ENCODE measurements around the gene GABPB1.
A peak's percentile ranks its signal among the peaks of the same experiment; 100 is the strongest.

The GABPB1 gene

DNA sequence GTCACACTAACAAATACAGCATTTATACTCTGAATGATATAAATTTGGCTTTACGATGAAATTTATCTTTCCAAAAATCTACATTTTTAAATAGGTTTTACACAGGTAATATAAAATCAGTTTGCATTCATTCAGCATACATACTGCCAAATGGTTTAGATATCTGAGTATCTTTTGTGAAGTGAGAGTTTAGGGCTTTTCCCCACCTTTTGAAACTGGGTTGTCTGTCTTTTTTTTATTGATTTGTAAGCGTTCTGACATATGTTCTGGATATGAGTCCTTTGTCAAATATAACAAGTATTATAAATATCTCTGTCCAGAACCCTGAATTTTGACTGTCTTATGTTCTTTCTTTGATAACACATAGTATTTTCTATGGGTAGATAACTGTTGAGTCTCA, 42.4 kb downstream of the GABPB1 start:
- DNase-seq, result no peak
- Histone ChIP-seq H3K36me3 (ENCODE audit: control insufficient read depth in 4 of 4, insufficient read depth in 4 of 4, low read length in 3 of 4) (peaks cover 5 to 11% (median 8%) of the 10 kb centered on the region in 4 experiments), H3K4me3 (ENCODE audit: control insufficient read depth in 1 of 7, extremely low read depth in 1 of 7, insufficient read depth in 4 of 7, low read depth in 2 of 7, low read length in 6 of 7) (no peak overlapping the region), H3K27ac (ENCODE audit: insufficient read depth in 1 of 2, low read depth in 1 of 2, low read length in 2 of 2, poor library complexity in 1 of 2, severe bottlenecking in 2 of 2) (no peak overlapping the region), H3K27me3 (replicated peaks in 2 of 5; ENCODE audit: control insufficient read depth in 4 of 5, insufficient read depth in 5 of 5, low read length in 4 of 5) (no peaks in the 10 kb centered on the region), H3K4me1 (ENCODE audit: control extremely low read depth in 1 of 4, control insufficient read depth in 4 of 4, insufficient read depth in 4 of 4, low read length in 3 of 4) (peaks cover 0 to 2% (median 0%) of the 10 kb centered on the region in 4 experiments), H3K9me3 (ENCODE audit: control extremely low read depth in 1 of 5, control insufficient read depth in 4 of 5, insufficient read depth in 2 of 5, low read depth in 1 of 5, low read length in 4 of 5) (peaks cover 5 to 10% (median 7%) of the 10 kb centered on the region in 5 experiments)
- WGBS (ENCODE audit: insufficient coverage), result no CpG with 5 or more reads among the region's 2 CpGs
- POLR2A ChIA-PET, result no interaction called here
- CTCF ChIA-PET, result interaction anchor here (0.6 kb wide), 1 partner anchor 88 kb away, joined by 4 read pairs; no protein-coding TSS in a partner anchor

DNA sequence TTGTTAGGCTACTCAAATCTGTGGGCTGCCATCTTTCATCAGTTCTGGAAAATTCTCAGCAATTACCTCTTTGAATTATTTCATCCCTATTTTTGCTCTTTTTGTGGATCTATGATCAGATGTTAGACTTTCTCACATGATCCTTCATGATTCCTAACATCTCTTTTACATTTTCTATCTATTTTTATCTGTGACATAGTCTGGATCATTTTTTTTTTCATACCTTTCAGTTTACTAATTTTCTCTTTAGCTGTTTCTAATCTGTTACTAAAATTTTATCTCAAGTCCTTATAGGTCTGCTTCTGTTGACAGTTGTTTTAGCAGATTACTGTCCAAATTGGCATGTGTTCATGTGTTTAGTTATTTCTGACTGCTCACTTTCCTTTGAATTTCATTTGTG, 47.2 kb downstream of the GABPB1 start:
- CTCF ChIA-PET, result interaction anchor here (0.8 kb wide), 1 partner anchor 71 kb away, joined by 3 read pairs; no protein-coding TSS in a partner anchor
- Histone ChIP-seq H3K27ac (ENCODE audit: insufficient read depth in 1 of 2, low read depth in 1 of 2, low read length in 2 of 2, poor library complexity in 1 of 2, severe bottlenecking in 2 of 2) (no peak overlapping the region), H3K27me3 (replicated peaks in 2 of 5; ENCODE audit: control insufficient read depth in 4 of 5, insufficient read depth in 5 of 5, low read length in 4 of 5) (no peaks in the 10 kb centered on the region), H3K4me3 (ENCODE audit: control insufficient read depth in 1 of 7, extremely low read depth in 1 of 7, insufficient read depth in 4 of 7, low read depth in 2 of 7, low read length in 6 of 7) (peak overlapping the region in 1 of 7 experiments; percentile 13), H3K36me3 (ENCODE audit: control insufficient read depth in 4 of 4, insufficient read depth in 4 of 4, low read length in 3 of 4) (peaks cover 16 to 34% (median 27%) of the 10 kb centered on the region in 4 experiments), H3K4me1 (ENCODE audit: control extremely low read depth in 1 of 4, control insufficient read depth in 4 of 4, insufficient read depth in 4 of 4, low read length in 3 of 4) (no peaks in the 10 kb centered on the region), H3K9me3 (ENCODE audit: control extremely low read depth in 1 of 5, control insufficient read depth in 4 of 5, insufficient read depth in 2 of 5, low read depth in 1 of 5, low read length in 4 of 5) (peaks cover 6 to 17% (median 7%) of the 10 kb centered on the region in 5 experiments)
- DNase-seq, result peak in 1 of 3 donors; percentile 10
- POLR2A ChIA-PET, result interaction anchor here (0.7 to 0.9 kb wide), 2 partner anchors 9 to 46 kb away, joined by 3 to 4 read pairs; no protein-coding TSS in a partner anchor

DNA sequence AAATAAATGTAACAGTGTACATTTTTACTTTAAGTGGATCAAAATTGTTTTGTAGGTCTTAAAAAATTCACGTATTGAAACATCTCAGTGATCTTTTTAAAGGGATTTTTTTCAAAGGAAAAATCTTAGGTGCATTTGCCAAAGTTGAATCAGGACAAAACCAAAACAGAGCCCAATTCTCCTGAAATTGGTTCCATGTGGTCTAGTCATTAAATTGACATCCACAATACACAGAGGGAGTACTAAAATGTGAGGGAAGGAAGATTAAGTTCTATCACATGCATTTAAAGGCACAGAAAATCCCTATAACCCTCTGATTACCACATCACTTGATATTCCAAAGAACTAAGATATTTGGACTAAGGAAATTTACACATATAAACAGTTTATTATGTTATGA, 50.2 kb downstream of the GABPB1 start:
- no peaks in the 10 kb centered on the region for H3K27me3 ChIP-seq (replicated peaks in 2 of 5; ENCODE audit: control insufficient read depth in 4 of 5, insufficient read depth in 5 of 5, low read length in 4 of 5)
- ChIA-PET CTCF (interaction anchor here (1.1 to 1.2 kb wide), 2 partner anchors 27 to 46 kb away, joined by 3 read pairs; no protein-coding TSS in a partner anchor), POLR2A (no interaction called here)
- WGBS (ENCODE audit: insufficient coverage), result 100% methylated on average over 1 of the region's 1 CpG
- peaks cover 6 to 17% (median 7%) of the 10 kb centered on the region in 5 experiments for H3K9me3 ChIP-seq (ENCODE audit: control extremely low read depth in 1 of 5, control insufficient read depth in 4 of 5, insufficient read depth in 2 of 5, low read depth in 1 of 5, low read length in 4 of 5)
- peaks cover 27 to 61% (median 42%) of the 10 kb centered on the region in 4 experiments for H3K36me3 ChIP-seq (ENCODE audit: control insufficient read depth in 4 of 4, insufficient read depth in 4 of 4, low read length in 3 of 4)
- DNase-seq, result no peak
- no peak overlapping the region for H3K4me3 ChIP-seq (ENCODE audit: control insufficient read depth in 1 of 7, extremely low read depth in 1 of 7, insufficient read depth in 4 of 7, low read depth in 2 of 7, low read length in 6 of 7)
- no peaks in the 10 kb centered on the region for H3K4me1 ChIP-seq (ENCODE audit: control extremely low read depth in 1 of 4, control insufficient read depth in 4 of 4, insufficient read depth in 4 of 4, low read length in 3 of 4)
- H3K27ac ChIP-seq (ENCODE audit: insufficient read depth in 1 of 2, low read depth in 1 of 2, low read length in 2 of 2, poor library complexity in 1 of 2, severe bottlenecking in 2 of 2), result no peak overlapping the region

DNA sequence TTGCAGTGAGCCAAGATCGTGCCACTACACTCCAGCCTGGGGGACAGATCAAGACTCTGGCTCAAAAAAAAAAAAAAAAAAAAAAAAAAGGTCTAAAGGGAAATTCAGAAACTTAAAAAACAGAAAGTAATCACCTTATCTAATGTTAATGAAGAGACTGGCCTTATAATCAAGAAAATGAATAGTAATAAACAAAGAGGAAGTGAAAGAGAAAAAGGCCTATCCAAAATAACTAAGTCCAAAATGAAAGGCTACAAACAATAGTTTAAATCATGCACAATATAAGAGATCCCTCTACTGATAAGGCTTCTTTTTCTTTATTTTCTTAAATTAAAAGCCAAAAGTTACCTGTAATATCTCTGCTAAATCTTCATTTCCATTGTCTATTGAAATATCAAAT, 52.4 kb downstream of the GABPB1 start:
- ChIA-PET POLR2A (no interaction called here), CTCF (no interaction called here)
- no peak overlapping the region for H3K4me3 ChIP-seq (ENCODE audit: control insufficient read depth in 1 of 7, extremely low read depth in 1 of 7, insufficient read depth in 4 of 7, low read depth in 2 of 7, low read length in 6 of 7)
- no peak for DNase-seq
- H3K4me1 ChIP-seq (ENCODE audit: control extremely low read depth in 1 of 4, control insufficient read depth in 4 of 4, insufficient read depth in 4 of 4, low read length in 3 of 4), result no peaks in the 10 kb centered on the region
- H3K27me3 ChIP-seq (replicated peaks in 2 of 5; ENCODE audit: control insufficient read depth in 4 of 5, insufficient read depth in 5 of 5, low read length in 4 of 5), result no peaks in the 10 kb centered on the region
- peaks cover 0 to 6% (median 2%) of the 10 kb centered on the region in 5 experiments for H3K9me3 ChIP-seq (ENCODE audit: control extremely low read depth in 1 of 5, control insufficient read depth in 4 of 5, insufficient read depth in 2 of 5, low read depth in 1 of 5, low read length in 4 of 5)
- WGBS (ENCODE audit: insufficient coverage), result no CpG with 5 or more reads among the region's 1 CpG
- peaks cover 32 to 72% (median 43%) of the 10 kb centered on the region in 4 experiments for H3K36me3 ChIP-seq (ENCODE audit: control insufficient read depth in 4 of 4, insufficient read depth in 4 of 4, low read length in 3 of 4)
- H3K27ac ChIP-seq (ENCODE audit: insufficient read depth in 1 of 2, low read depth in 1 of 2, low read length in 2 of 2, poor library complexity in 1 of 2, severe bottlenecking in 2 of 2), result no peak overlapping the region

DNA sequence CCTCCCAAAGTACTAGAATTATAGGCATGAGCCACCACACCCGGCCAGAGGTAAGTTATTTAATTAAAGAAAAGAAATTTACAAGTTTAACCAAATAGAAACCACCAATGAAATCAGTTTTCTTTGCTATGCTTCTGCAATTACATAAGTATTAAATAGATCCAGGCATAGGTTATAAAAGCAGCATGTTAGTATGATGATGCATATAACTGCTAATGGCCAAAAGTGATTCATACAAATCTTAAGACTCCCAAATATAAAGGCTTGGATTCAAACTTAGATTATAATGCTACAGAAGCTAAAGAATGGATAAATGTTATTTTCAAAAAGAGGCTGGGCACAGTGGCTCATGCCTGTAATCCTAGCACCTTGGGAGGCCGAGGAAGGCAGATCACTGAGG, 56.7 kb downstream of the GABPB1 start:
- Histone ChIP-seq H3K4me3 (ENCODE audit: control insufficient read depth in 1 of 7, extremely low read depth in 1 of 7, insufficient read depth in 4 of 7, low read depth in 2 of 7, low read length in 6 of 7) (no peak overlapping the region), H3K27me3 (replicated peaks in 2 of 5; ENCODE audit: control insufficient read depth in 4 of 5, insufficient read depth in 5 of 5, low read length in 4 of 5) (no peaks in the 10 kb centered on the region), H3K36me3 (ENCODE audit: control insufficient read depth in 4 of 4, insufficient read depth in 4 of 4, low read length in 3 of 4) (peaks cover 25 to 79% (median 34%) of the 10 kb centered on the region in 4 experiments), H3K9me3 (ENCODE audit: control extremely low read depth in 1 of 5, control insufficient read depth in 4 of 5, insufficient read depth in 2 of 5, low read depth in 1 of 5, low read length in 4 of 5) (no peaks in the 10 kb centered on the region), H3K4me1 (ENCODE audit: control extremely low read depth in 1 of 4, control insufficient read depth in 4 of 4, insufficient read depth in 4 of 4, low read length in 3 of 4) (no peaks in the 10 kb centered on the region), H3K27ac (ENCODE audit: insufficient read depth in 1 of 2, low read depth in 1 of 2, low read length in 2 of 2, poor library complexity in 1 of 2, severe bottlenecking in 2 of 2) (no peak overlapping the region)
- no peak for DNase-seq
- ChIA-PET POLR2A (interaction anchor here (0.6 kb wide), 1 partner anchor 10 kb away, joined by 3 read pairs; no protein-coding TSS in a partner anchor), CTCF (interaction anchor here (1.8 kb wide), 1 partner anchor 57 kb away, joined by 6 read pairs; no protein-coding TSS in a partner anchor)
- WGBS (ENCODE audit: insufficient coverage), result 100% methylated on average over 1 of the region's 2 CpGs

DNA sequence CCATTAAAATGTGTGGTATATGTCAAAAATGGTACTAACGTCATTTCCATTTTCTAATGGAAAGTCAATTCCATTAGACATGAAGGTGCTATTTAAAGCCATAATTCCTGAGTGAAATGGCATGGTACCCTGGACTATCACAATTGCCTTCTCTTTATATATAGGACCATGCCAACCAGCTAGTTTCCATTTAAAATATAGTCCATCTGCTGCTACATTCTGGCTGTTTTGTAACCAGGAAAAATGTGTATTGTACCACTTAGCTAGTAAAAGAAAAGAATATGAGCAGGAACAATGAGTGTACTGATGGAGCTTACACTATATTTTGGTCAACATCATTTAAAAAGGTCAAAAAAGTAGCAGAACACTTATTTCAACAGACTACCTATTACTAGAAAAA, 59.0 kb downstream of the GABPB1 start:
- no CpG with 5 or more reads among the region's 1 CpG for WGBS (ENCODE audit: insufficient coverage)

DNA sequence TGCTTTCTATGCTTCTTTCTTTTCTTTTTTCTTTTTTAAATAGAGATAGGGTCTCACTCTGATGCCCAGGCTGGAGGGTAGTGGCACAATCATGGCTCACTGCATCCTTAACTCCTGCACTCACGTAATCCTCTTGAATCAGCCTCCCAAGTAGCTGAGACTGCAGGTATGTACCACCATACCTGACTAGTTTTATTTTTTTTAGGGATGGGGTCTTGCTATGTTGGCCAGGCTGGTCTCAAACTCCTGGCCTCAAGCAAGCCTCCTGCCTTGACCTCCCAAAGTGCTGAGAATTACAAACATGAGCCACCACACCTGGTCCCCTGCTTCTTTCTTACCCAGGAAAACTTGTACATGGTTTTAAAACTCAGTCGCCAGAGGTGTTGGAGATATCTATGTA, 65.2 kb downstream of the GABPB1 start:
- Histone ChIP-seq H3K27me3 (replicated peaks in 2 of 5; ENCODE audit: control insufficient read depth in 4 of 5, insufficient read depth in 5 of 5, low read length in 4 of 5) (no peaks in the 10 kb centered on the region), H3K36me3 (ENCODE audit: control insufficient read depth in 4 of 4, insufficient read depth in 4 of 4, low read length in 3 of 4) (peaks cover 7 to 64% (median 44%) of the 10 kb centered on the region in 4 experiments), H3K27ac (ENCODE audit: insufficient read depth in 1 of 2, low read depth in 1 of 2, low read length in 2 of 2, poor library complexity in 1 of 2, severe bottlenecking in 2 of 2) (no peak overlapping the region), H3K4me1 (ENCODE audit: control extremely low read depth in 1 of 4, control insufficient read depth in 4 of 4, insufficient read depth in 4 of 4, low read length in 3 of 4) (no peaks in the 10 kb centered on the region), H3K9me3 (ENCODE audit: control extremely low read depth in 1 of 5, control insufficient read depth in 4 of 5, insufficient read depth in 2 of 5, low read depth in 1 of 5, low read length in 4 of 5) (no peaks in the 10 kb centered on the region), H3K4me3 (ENCODE audit: control insufficient read depth in 1 of 7, extremely low read depth in 1 of 7, insufficient read depth in 4 of 7, low read depth in 2 of 7, low read length in 6 of 7) (no peak overlapping the region)
- no CpG with 5 or more reads among the region's 2 CpGs for WGBS (ENCODE audit: insufficient coverage)
- ChIA-PET CTCF (interaction anchor here (0.5 to 1.5 kb wide), 3 partner anchors 26 to 394 kb away, joined by 3 to 6 read pairs (median 3); no protein-coding TSS in a partner anchor), POLR2A (no interaction called here)
- no peak for DNase-seq

More for the DNA sequence above, 59.0 kb downstream of the GABPB1 start:
- Histone ChIP-seq H3K27me3 (replicated peaks in 2 of 5; ENCODE audit: control insufficient read depth in 4 of 5, insufficient read depth in 5 of 5, low read length in 4 of 5) (no peaks in the 10 kb centered on the region), H3K9me3 (ENCODE audit: control extremely low read depth in 1 of 5, control insufficient read depth in 4 of 5, insufficient read depth in 2 of 5, low read depth in 1 of 5, low read length in 4 of 5) (no peaks in the 10 kb centered on the region), H3K4me3 (ENCODE audit: control insufficient read depth in 1 of 7, extremely low read depth in 1 of 7, insufficient read depth in 4 of 7, low read depth in 2 of 7, low read length in 6 of 7) (no peak overlapping the region), H3K4me1 (ENCODE audit: control extremely low read depth in 1 of 4, control insufficient read depth in 4 of 4, insufficient read depth in 4 of 4, low read length in 3 of 4) (no peaks in the 10 kb centered on the region), H3K27ac (ENCODE audit: insufficient read depth in 1 of 2, low read depth in 1 of 2, low read length in 2 of 2, poor library complexity in 1 of 2, severe bottlenecking in 2 of 2) (no peak overlapping the region), H3K36me3 (ENCODE audit: control insufficient read depth in 4 of 4, insufficient read depth in 4 of 4, low read length in 3 of 4) (peaks cover 19 to 69% (median 26%) of the 10 kb centered on the region in 4 experiments)
- no peak for DNase-seq
- ChIA-PET CTCF (interaction anchor here (1.4 to 1.5 kb wide), 2 partner anchors 18 to 19 kb away, joined by 4 to 5 read pairs; no protein-coding TSS in a partner anchor), POLR2A (no interaction called here)
